DND-41 (cell line): ENCODE data around the gene PEAK1.

Experiments
- EZH2 ChIP-seq: IDR thresholded peaks from 3 replicates; pipeline ENCODE4 v1.6.1; 2012; ENCODE audit warnings: borderline replicate concordance, low read depth, mild to moderate bottlenecking, moderate library complexity, low read length, inconsistent platforms; ENCODE audit not compliant: severe bottlenecking
- TF ChIP-seq, protein P1 (sequence below): IDR thresholded peaks from 2 replicates; pipeline ENCODE4 v1.5.1; 2012; ENCODE audit warnings: borderline replicate concordance, low read length, moderate library complexity, mild to moderate bottlenecking; ENCODE audit not compliant: poor library complexity, severe bottlenecking; ENCODE audit errors: extremely low read depth

DNA sequence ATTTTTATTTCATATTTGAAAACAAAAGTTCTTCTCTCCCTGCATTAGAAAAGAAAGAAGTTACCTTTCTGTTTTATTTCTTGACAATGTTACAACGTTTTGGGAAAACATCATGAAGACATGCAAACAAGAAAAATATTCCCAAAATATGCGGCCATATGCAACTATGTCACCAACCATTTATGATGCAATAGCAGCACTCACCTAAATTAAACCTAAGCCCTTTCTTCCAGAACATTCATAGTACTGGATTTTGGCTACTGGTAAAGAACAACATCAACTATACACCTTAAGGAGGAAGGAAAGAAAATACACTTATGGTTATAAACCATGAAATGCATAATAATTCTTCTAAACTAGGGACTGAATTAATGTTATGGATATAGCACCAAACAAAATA, 164.5 kb downstream of the PEAK1 start:
- TF ChIP-seq, protein P1, sequence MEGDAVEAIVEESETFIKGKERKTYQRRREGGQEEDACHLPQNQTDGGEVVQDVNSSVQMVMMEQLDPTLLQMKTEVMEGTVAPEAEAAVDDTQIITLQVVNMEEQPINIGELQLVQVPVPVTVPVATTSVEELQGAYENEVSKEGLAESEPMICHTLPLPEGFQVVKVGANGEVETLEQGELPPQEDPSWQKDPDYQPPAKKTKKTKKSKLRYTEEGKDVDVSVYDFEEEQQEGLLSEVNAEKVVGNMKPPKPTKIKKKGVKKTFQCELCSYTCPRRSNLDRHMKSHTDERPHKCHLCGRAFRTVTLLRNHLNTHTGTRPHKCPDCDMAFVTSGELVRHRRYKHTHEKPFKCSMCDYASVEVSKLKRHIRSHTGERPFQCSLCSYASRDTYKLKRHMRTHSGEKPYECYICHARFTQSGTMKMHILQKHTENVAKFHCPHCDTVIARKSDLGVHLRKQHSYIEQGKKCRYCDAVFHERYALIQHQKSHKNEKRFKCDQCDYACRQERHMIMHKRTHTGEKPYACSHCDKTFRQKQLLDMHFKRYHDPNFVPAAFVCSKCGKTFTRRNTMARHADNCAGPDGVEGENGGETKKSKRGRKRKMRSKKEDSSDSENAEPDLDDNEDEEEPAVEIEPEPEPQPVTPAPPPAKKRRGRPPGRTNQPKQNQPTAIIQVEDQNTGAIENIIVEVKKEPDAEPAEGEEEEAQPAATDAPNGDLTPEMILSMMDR, result no peak
- TF ChIP-seq EZH2, result no peak
